Caco-2 (cell line): ENCODE data around the gene STAG1. TPM values are rescaled to one million over a fixed set of nuclear protein-coding genes. Genes with fewer than 3 reads are reported as not detected.

Source experiments
- BruUV-seq: library from RNA; stranded (reverse); fragments of 400-500 nt; replicated peaks from 2 replicates; lab custom pipeline; 2021; lab: Mats Ljungman, UMichigan
- CTCF ChIA-PET: fragments of 300-600 bp; sonication (Branson Sonifier 250); formaldehyde crosslinking; loops from one replicate; lab custom pipeline; 2022; ENCODE audit warnings: antibody characterized with exemption; lab: Charles Lee
- POLR2A ChIA-PET: fragments of 300-600 bp; sonication (Branson Sonifier 250); formaldehyde crosslinking; loops from one replicate; lab custom pipeline; 2022; ENCODE audit warnings: antibody characterized with exemption; lab: Charles Lee
- DNase-seq, 2 experiments: peaks; one replicate each; pipeline versions ENCODE4 v3.0.0 to v3.0.0-alpha.2; 2020 to 2022
- H3K27me3 ChIP-seq: replicated peaks from 2 replicates; pipeline ENCODE4 v1.6.0; 2011; ENCODE audit warnings: low read length; ENCODE audit not compliant: control insufficient read depth, insufficient read depth
- H3K36me3 ChIP-seq: 2 replicates; pipeline ENCODE4 v1.5.1; 2011; ENCODE audit warnings: low read length; ENCODE audit not compliant: control insufficient read depth, insufficient read depth
- H3K4me1 ChIP-seq: fragments of 250-450 bp; sonication (Bioruptor Pico); 2 replicates; pipeline ENCODE4 v1.5.1; 2020; ENCODE audit warnings: mild to moderate bottlenecking
- H3K4me3 ChIP-seq: 2 replicates; pipeline ENCODE4 v1.5.1; 2011; ENCODE audit warnings: low read depth, mild to moderate bottlenecking, control low read depth, low read length
- H3K9me3 ChIP-seq: fragments of 250-450 bp; sonication (Bioruptor Pico); 2 replicates; pipeline ENCODE4 v1.5.1; 2020; ENCODE audit warnings: mild to moderate bottlenecking, moderate library complexity
- H3K27ac Mint-ChIP-seq: one replicate; pipeline ENCODE4 v1.8.0; 2022; ENCODE audit warnings: mixed read lengths; ENCODE audit not compliant: unreplicated experiment
- H3K27me3 Mint-ChIP-seq: one replicate; pipeline ENCODE4 v1.8.0; 2022; ENCODE audit warnings: mixed read lengths; ENCODE audit not compliant: insufficient read depth, unreplicated experiment
- H3K36me3 Mint-ChIP-seq: one replicate; pipeline ENCODE4 v1.8.0; 2022; ENCODE audit warnings: mild to moderate bottlenecking, mixed read lengths; ENCODE audit not compliant: insufficient read depth, unreplicated experiment
- H3K4me1 Mint-ChIP-seq: one replicate; pipeline ENCODE4 v1.8.0; 2022; ENCODE audit warnings: low read depth, mixed read lengths; ENCODE audit not compliant: unreplicated experiment
- H3K4me3 Mint-ChIP-seq: one replicate; pipeline ENCODE4 v1.8.0; 2022; ENCODE audit warnings: mild to moderate bottlenecking, moderate library complexity, mixed read lengths; ENCODE audit not compliant: unreplicated experiment
- H3K9me3 Mint-ChIP-seq: one replicate; pipeline ENCODE4 v1.8.0; 2022; ENCODE audit warnings: mixed read lengths; ENCODE audit not compliant: unreplicated experiment
- intact Hi-C: fragments of 100-400 bp; cut with micrococcal nuclease; formaldehyde crosslinking; loops from one replicate; pipeline ENCODE4 v1.10.0; 2022; ENCODE audit not compliant: unreplicated experiment
- total RNA-seq: library from RNA; stranded (reverse); gene quantifications from 2 replicates; pipeline ENCODE4 v1.2.3, GENCODE V29; 2022
- TF ChIP-seq, protein P1 (sequence below), 2 experiments: fragments of 200-600 bp in 1 of 2; IDR thresholded peaks; 1 replicate in 1 of 2; 2 replicates in 1 of 2; pipeline versions ENCODE4 v1.5.1 to v1.8.0; 2011 to 2022; ENCODE audit warnings: antibody characterized with exemption in 1 of 2, control low read depth in 1 of 2, inconsistent platforms in 1 of 2, low read depth in 1 of 2, low read length in 1 of 2, mild to moderate bottlenecking in 1 of 2, moderate library complexity in 1 of 2; ENCODE audit not compliant: insufficient read depth in 1 of 2, severe bottlenecking in 1 of 2, unreplicated experiment in 1 of 2

The STAG1 gene
- total RNA-seq, 1 experiment from 2014 or later, result 37.5 TPM

- DNase-seq, result peak; percentile 97 to 99
- Histone ChIP-seq H3K4me3 (peak overlapping the region; percentile 77), H3K9me3 (no peaks in the 10 kb centered on the region), H3K27me3 (no peaks in the 10 kb centered on the region), H3K36me3 (no peaks in the 10 kb centered on the region), H3K4me1 (peaks cover 17% of the 10 kb centered on the region)
- BruUV-seq, result TSS peak; percentile 75
- H3K4me3 Mint-ChIP-seq, result peak overlapping the region; percentile 76
- TF ChIP-seq, protein P1, sequence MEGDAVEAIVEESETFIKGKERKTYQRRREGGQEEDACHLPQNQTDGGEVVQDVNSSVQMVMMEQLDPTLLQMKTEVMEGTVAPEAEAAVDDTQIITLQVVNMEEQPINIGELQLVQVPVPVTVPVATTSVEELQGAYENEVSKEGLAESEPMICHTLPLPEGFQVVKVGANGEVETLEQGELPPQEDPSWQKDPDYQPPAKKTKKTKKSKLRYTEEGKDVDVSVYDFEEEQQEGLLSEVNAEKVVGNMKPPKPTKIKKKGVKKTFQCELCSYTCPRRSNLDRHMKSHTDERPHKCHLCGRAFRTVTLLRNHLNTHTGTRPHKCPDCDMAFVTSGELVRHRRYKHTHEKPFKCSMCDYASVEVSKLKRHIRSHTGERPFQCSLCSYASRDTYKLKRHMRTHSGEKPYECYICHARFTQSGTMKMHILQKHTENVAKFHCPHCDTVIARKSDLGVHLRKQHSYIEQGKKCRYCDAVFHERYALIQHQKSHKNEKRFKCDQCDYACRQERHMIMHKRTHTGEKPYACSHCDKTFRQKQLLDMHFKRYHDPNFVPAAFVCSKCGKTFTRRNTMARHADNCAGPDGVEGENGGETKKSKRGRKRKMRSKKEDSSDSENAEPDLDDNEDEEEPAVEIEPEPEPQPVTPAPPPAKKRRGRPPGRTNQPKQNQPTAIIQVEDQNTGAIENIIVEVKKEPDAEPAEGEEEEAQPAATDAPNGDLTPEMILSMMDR (IDR thresholded peaks at IDR 0.05; ENCODE audit: insufficient read depth in 1 of 2, low read depth in 1 of 2, low read length in 1 of 2, severe bottlenecking in 1 of 2, unreplicated experiment in 1 of 2), result peak in 1 of 2 experiments; percentile 26
- POLR2A ChIA-PET, result interaction anchor here (0.5 to 1.9 kb wide), 20 partner anchors 14 to 830 kb away, joined by 3 to 39 read pairs (median 4); partner anchors contain the start of genes MSL2 and NCK1
- intact Hi-C loops, result loop anchor here (1.0 to 10.0 kb wide), 10 partner anchors 110 to 677 kb away; partner anchors contain the start of genes IL20RB, NCK1 and PCCB
- H3K27ac Mint-ChIP-seq, result peak overlapping the region; percentile 92
- peaks cover 18% of the 10 kb centered on the region for H3K4me1 Mint-ChIP-seq
- H3K9me3 Mint-ChIP-seq, result no peaks in the 10 kb centered on the region
- CTCF ChIA-PET, result interaction anchor here (0.6 to 2.8 kb wide), 42 partner anchors 9 to 682 kb away, joined by 3 to 70 read pairs (median 6); partner anchors contain the start of genes MSL2 and NCK1
- no peaks in the 10 kb centered on the region for H3K27me3 Mint-ChIP-seq
- H3K36me3 Mint-ChIP-seq, result peaks cover 29% of the 10 kb centered on the region
These were observed 496 bp upstream of the STAG1 start for GRCh38 chr3:136752422-136753325.

- H3K4me1 Mint-ChIP-seq, result peaks cover 18% of the 10 kb centered on the region
- TF ChIP-seq, protein P1 (IDR thresholded peaks at IDR 0.05; ENCODE audit: insufficient read depth in 1 of 2, low read depth in 1 of 2, low read length in 1 of 2, severe bottlenecking in 1 of 2, unreplicated experiment in 1 of 2), result no peak
- Histone ChIP-seq H3K36me3 (no peaks in the 10 kb centered on the region), H3K4me3 (peak overlapping the region; percentile 77), H3K27me3 (no peaks in the 10 kb centered on the region), H3K4me1 (peaks cover 17% of the 10 kb centered on the region), H3K9me3 (no peaks in the 10 kb centered on the region)
- no peaks in the 10 kb centered on the region for H3K9me3 Mint-ChIP-seq
- H3K36me3 Mint-ChIP-seq, result peaks cover 29% of the 10 kb centered on the region
- ChIA-PET CTCF (interaction anchor here (0.8 to 2.8 kb wide), 20 partner anchors 10 to 681 kb away, joined by 3 to 70 read pairs (median 6); partner anchors contain the start of gene MSL2), POLR2A (interaction anchor here (0.5 to 1.9 kb wide), 10 partner anchors 27 to 555 kb away, joined by 3 to 39 read pairs (median 8); partner anchors contain the start of genes MSL2 and NCK1)
- H3K27me3 Mint-ChIP-seq, result no peaks in the 10 kb centered on the region
- BruUV-seq, result no TSS peak
- peak; percentile 79 to 90 for DNase-seq
- intact Hi-C loops, result loop anchor here (1.0 to 10.0 kb wide), 10 partner anchors 111 to 676 kb away; partner anchors contain the start of genes IL20RB, NCK1 and PCCB
- H3K4me3 Mint-ChIP-seq, result peak overlapping the region; percentile 76
- peak overlapping the region; percentile 92 for H3K27ac Mint-ChIP-seq
These were observed 634 bp downstream of the STAG1 start for GRCh38 chr3:136751316-136752171.
